ENCODE data around the gene TMCC2. TPM values are rescaled to one million over a fixed set of nuclear protein-coding genes. Genes with fewer than 3 reads are reported as not detected.

The TMCC2 gene
- total and polyA plus RNA-seq, 9 donors, result 6.1 to 13.4 (median 10.7) TPM

- Histone ChIP-seq H3K36me3 (ENCODE audit: control insufficient read depth, insufficient read depth, low read length) (no peaks in the 10 kb centered on the region), H3K9me3 (replicated peaks; ENCODE audit: control insufficient read depth, low read depth, low read length) (no peaks in the 10 kb centered on the region), H3K4me1 (ENCODE audit: control insufficient read depth, insufficient read depth, low read length) (peaks cover 8% of the 10 kb centered on the region), H3K4me3 (ENCODE audit: low read length) (peak within 1 kb of the TSS; percentile 64), H3K27ac (ENCODE audit: low read length) (peak within 1 kb of the TSS; percentile 85), H3K27me3 (ENCODE audit: control insufficient read depth, insufficient read depth, low read length) (no peaks in the 10 kb centered on the region)
- WGBS (ENCODE audit: insufficient coverage), result under 1% methylated on average over 38 of the region's 67 CpGs
- peak; percentile 99 for DNase-seq
Measured at GRCh38 chr1:205211169-205211838, 16.4 kb upstream of the TMCC2 start, which contains the start of gene DSTYK. Gene DSTYK (minus strand): TSS chr1:205211702. CDS start chr1:205211535, 167 bp downstream.

GRCh38 chr1:205211839-205212536, 15.8 kb upstream of the TMCC2 start:
- peak; percentile 19 for DNase-seq
- H3K27me3 ChIP-seq (ENCODE audit: control insufficient read depth, insufficient read depth, low read length), result no peaks in the 10 kb centered on the region
- H3K27ac ChIP-seq (ENCODE audit: low read length), result peak overlapping the region; percentile 85
- H3K36me3 ChIP-seq (ENCODE audit: control insufficient read depth, insufficient read depth, low read length), result no peaks in the 10 kb centered on the region
- H3K9me3 ChIP-seq (replicated peaks; ENCODE audit: control insufficient read depth, low read depth, low read length), result no peaks in the 10 kb centered on the region
- H3K4me3 ChIP-seq (ENCODE audit: low read length), result peak overlapping the region; percentile 64
- peaks cover 8% of the 10 kb centered on the region for H3K4me1 ChIP-seq (ENCODE audit: control insufficient read depth, insufficient read depth, low read length)
- WGBS (ENCODE audit: insufficient coverage), result 30% methylated on average over 2 of the region's 13 CpGs

- no peaks in the 10 kb centered on the region for H3K9me3 ChIP-seq (replicated peaks; ENCODE audit: control insufficient read depth, low read depth, low read length)
- no peak overlapping the region for H3K27ac ChIP-seq (ENCODE audit: low read length)
- H3K27me3 ChIP-seq (ENCODE audit: control insufficient read depth, insufficient read depth, low read length), result no peaks in the 10 kb centered on the region
- no peak overlapping the region for H3K4me3 ChIP-seq (ENCODE audit: low read length)
- DNase-seq, result no peak
- WGBS (ENCODE audit: insufficient coverage), result no CpG with 5 or more reads among the region's 1 CpG
- peaks cover 8% of the 10 kb centered on the region for H3K4me1 ChIP-seq (ENCODE audit: control insufficient read depth, insufficient read depth, low read length)
- H3K36me3 ChIP-seq (ENCODE audit: control insufficient read depth, insufficient read depth, low read length), result no peaks in the 10 kb centered on the region
Measured at GRCh38 chr1:205214756-205215155, 13.0 kb upstream of the TMCC2 start.

- Histone ChIP-seq H3K4me3 (ENCODE audit: low read length) (no peak overlapping the region), H3K36me3 (ENCODE audit: control insufficient read depth, insufficient read depth, low read length) (no peaks in the 10 kb centered on the region), H3K9me3 (replicated peaks; ENCODE audit: control insufficient read depth, low read depth, low read length) (no peaks in the 10 kb centered on the region), H3K27ac (ENCODE audit: low read length) (no peak overlapping the region), H3K4me1 (ENCODE audit: control insufficient read depth, insufficient read depth, low read length) (no peaks in the 10 kb centered on the region), H3K27me3 (ENCODE audit: control insufficient read depth, insufficient read depth, low read length) (no peaks in the 10 kb centered on the region)
- no CpG with 5 or more reads among the region's 4 CpGs for WGBS (ENCODE audit: insufficient coverage)
- DNase-seq, result no peak
Measured at GRCh38 chr1:205216588-205216987, 11.2 kb upstream of the TMCC2 start.

GRCh38 chr1:205217418-205217817, 10.3 kb upstream of the TMCC2 start:
- H3K4me1 ChIP-seq (ENCODE audit: control insufficient read depth, insufficient read depth, low read length), result no peaks in the 10 kb centered on the region
- no peaks in the 10 kb centered on the region for H3K27me3 ChIP-seq (ENCODE audit: control insufficient read depth, insufficient read depth, low read length)
- WGBS (ENCODE audit: insufficient coverage), result 84% methylated on average over 3 of the region's 3 CpGs
- no peak overlapping the region for H3K27ac ChIP-seq (ENCODE audit: low read length)
- no peaks in the 10 kb centered on the region for H3K9me3 ChIP-seq (replicated peaks; ENCODE audit: control insufficient read depth, low read depth, low read length)
- no peak for DNase-seq
- no peak overlapping the region for H3K4me3 ChIP-seq (ENCODE audit: low read length)
- H3K36me3 ChIP-seq (ENCODE audit: control insufficient read depth, insufficient read depth, low read length), result no peaks in the 10 kb centered on the region

GRCh38 chr1:205220421-205220820, 7.3 kb upstream of the TMCC2 start:
- WGBS (ENCODE audit: insufficient coverage), result no CpG with 5 or more reads among the region's 2 CpGs
- H3K4me3 ChIP-seq (ENCODE audit: low read length), result no peak overlapping the region
- no peak for DNase-seq
- no peaks in the 10 kb centered on the region for H3K27me3 ChIP-seq (ENCODE audit: control insufficient read depth, insufficient read depth, low read length)
- no peaks in the 10 kb centered on the region for H3K4me1 ChIP-seq (ENCODE audit: control insufficient read depth, insufficient read depth, low read length)
- no peaks in the 10 kb centered on the region for H3K9me3 ChIP-seq (replicated peaks; ENCODE audit: control insufficient read depth, low read depth, low read length)
- no peaks in the 10 kb centered on the region for H3K36me3 ChIP-seq (ENCODE audit: control insufficient read depth, insufficient read depth, low read length)
- H3K27ac ChIP-seq (ENCODE audit: low read length), result no peak overlapping the region

GRCh38 chr1:205224736-205225135, 3.0 kb upstream of the TMCC2 start:
- Histone ChIP-seq H3K4me3 (ENCODE audit: low read length) (no peak overlapping the region), H3K27ac (ENCODE audit: low read length) (no peak overlapping the region), H3K36me3 (ENCODE audit: control insufficient read depth, insufficient read depth, low read length) (no peaks in the 10 kb centered on the region), H3K9me3 (replicated peaks; ENCODE audit: control insufficient read depth, low read depth, low read length) (no peaks in the 10 kb centered on the region), H3K4me1 (ENCODE audit: control insufficient read depth, insufficient read depth, low read length) (peaks cover 17% of the 10 kb centered on the region), H3K27me3 (ENCODE audit: control insufficient read depth, insufficient read depth, low read length) (peaks cover 8% of the 10 kb centered on the region)
- no peak for DNase-seq

- H3K4me3 ChIP-seq (ENCODE audit: low read length), result no peak overlapping the region
- H3K9me3 ChIP-seq (replicated peaks; ENCODE audit: control insufficient read depth, low read depth, low read length), result no peaks in the 10 kb centered on the region
- H3K27ac ChIP-seq (ENCODE audit: low read length), result no peak overlapping the region
- H3K4me1 ChIP-seq (ENCODE audit: control insufficient read depth, insufficient read depth, low read length), result peaks cover 28% of the 10 kb centered on the region
- H3K36me3 ChIP-seq (ENCODE audit: control insufficient read depth, insufficient read depth, low read length), result no peaks in the 10 kb centered on the region
- DNase-seq, result no peak
- WGBS (ENCODE audit: insufficient coverage), result 58% methylated on average over 6 of the region's 11 CpGs
- H3K27me3 ChIP-seq (ENCODE audit: control insufficient read depth, insufficient read depth, low read length), result peaks cover 8% of the 10 kb centered on the region
Measured at GRCh38 chr1:205225901-205226765, 1.6 kb upstream of the TMCC2 start.

- H3K27me3 ChIP-seq (ENCODE audit: control insufficient read depth, insufficient read depth, low read length), result peaks cover 8% of the 10 kb centered on the region
- H3K9me3 ChIP-seq (replicated peaks; ENCODE audit: control insufficient read depth, low read depth, low read length), result no peaks in the 10 kb centered on the region
- H3K36me3 ChIP-seq (ENCODE audit: control insufficient read depth, insufficient read depth, low read length), result no peaks in the 10 kb centered on the region
- peak overlapping the region; percentile 57 for H3K4me3 ChIP-seq (ENCODE audit: low read length)
- peak; percentile 39 for DNase-seq
- H3K4me1 ChIP-seq (ENCODE audit: control insufficient read depth, insufficient read depth, low read length), result peaks cover 28% of the 10 kb centered on the region
- WGBS (ENCODE audit: insufficient coverage), result 77% methylated on average over 1 of the region's 8 CpGs
- no peak overlapping the region for H3K27ac ChIP-seq (ENCODE audit: low read length)
Measured at GRCh38 chr1:205226868-205227583, 720 bp upstream of the TMCC2 start.

Data from muscle of leg (tissue), 11 donors.